C4-2B (cell line): Measurements from ENCODE around the gene PREX1.

Experiments used
- CTCF ChIP-seq: fragments of 450-650 bp; conservative IDR thresholded peaks from 2 replicates; pipeline ENCODE4 v1.5.1; 2017; ENCODE audit warnings: mild to moderate bottlenecking
- ZFX ChIP-seq: fragments of 450-650 bp; IDR thresholded peaks from 2 replicates; pipeline ENCODE4 v1.6.1; 2017

GRCh38 chr20:48858075-48858790 lies 30.4 kb upstream of the PREX1 start:
- TF ChIP-seq CTCF: no peak
- TF ChIP-seq ZFX: no peak
